HL-60 (cell line): Measurements from ENCODE around the gene CHST11.

Experiments
- DNase-seq, 2 experiments: peaks; one replicate each; pipeline ENCODE4 v3.0.0-alpha.2; 2010 to 2020; ENCODE audit warnings: low read depth in 1 of 2, low spot score in 1 of 2
- H3K27ac ChIP-seq: fragments of 250-450 bp; sonication (Bioruptor Pico); replicated peaks from 2 replicates; pipeline ENCODE4 v1.5.1; 2020; ENCODE audit warnings: mild to moderate bottlenecking, moderate library complexity
- H3K27me3 ChIP-seq: fragments of 250-450 bp; sonication (Bioruptor Pico); 2 replicates; pipeline ENCODE4 v1.5.1; 2021; ENCODE audit warnings: mild to moderate bottlenecking, moderate library complexity; ENCODE audit not compliant: insufficient read depth, poor library complexity, severe bottlenecking
- H3K4me3 ChIP-seq: replicated peaks from 2 replicates; pipeline ENCODE4 v1.5.1; 2011; ENCODE audit warnings: mild to moderate bottlenecking, control low read depth, low read length; ENCODE audit not compliant: insufficient read depth
- CTCF ChIP-seq: IDR thresholded peaks from one replicate; pipeline ENCODE4 v1.5.1; 2011; ENCODE audit warnings: low read length, control low read depth, inconsistent platforms; ENCODE audit not compliant: insufficient read depth
- GABPA ChIP-seq: IDR thresholded peaks from 2 replicates; pipeline ENCODE4 v1.6.1; 2012; ENCODE audit warnings: low read depth
- POLR2AphosphoS5 ChIP-seq: IDR thresholded peaks from 2 replicates; pipeline ENCODE4 v1.6.1; 2012; ENCODE audit warnings: low read depth
- REST ChIP-seq: IDR thresholded peaks from 2 replicates; pipeline ENCODE4 v1.6.1; 2012; ENCODE audit warnings: low read depth; ENCODE audit not compliant: insufficient replicate concordance
- SPI1 ChIP-seq: IDR thresholded peaks from 2 replicates; pipeline ENCODE4 v1.6.1; 2012; ENCODE audit warnings: low read depth, mild to moderate bottlenecking, borderline replicate concordance

Gene CHST11

DNA sequence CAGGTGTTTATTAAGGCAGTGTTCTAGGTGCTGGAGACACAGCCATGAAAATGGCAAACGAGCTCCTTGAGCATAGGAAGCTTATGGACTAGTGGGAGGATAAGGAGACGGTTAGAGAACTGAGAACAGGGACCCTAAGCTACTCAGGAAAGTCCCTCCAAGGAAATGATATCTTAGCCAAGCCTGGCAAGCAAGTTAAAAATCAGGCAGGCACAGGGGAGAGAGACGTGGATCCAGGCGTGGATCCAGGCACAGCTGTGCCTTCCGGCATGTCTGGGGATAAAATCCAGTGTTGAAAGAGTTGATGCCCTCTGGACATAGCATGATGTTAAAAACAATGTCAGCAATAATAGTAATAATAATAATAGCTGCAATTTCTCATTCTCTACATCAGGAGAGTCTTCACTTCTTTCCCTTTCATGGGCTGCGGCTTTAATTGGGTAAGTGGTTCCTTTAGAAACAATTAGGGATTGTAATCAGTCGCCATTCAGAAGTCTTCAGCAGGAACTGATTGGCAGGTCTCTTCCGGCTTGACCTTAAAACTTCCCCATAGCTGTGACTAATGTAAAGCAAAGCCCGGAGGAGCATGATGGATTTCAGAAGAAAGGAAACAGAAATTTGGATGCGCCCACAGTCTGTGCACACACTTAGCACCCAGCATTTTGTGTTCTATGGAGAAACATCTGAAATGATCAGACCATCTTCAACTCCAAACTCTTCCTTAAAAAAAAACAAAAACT is 271.1 kb downstream of the CHST11 start:
- TF ChIP-seq POLR2AphosphoS5 (no peak), REST (no peak), GABPA (no peak), SPI1 (no peak), CTCF (no peak)
- DNase-seq: peak in 1 of 2 experiments; percentile 51
- Histone ChIP-seq H3K4me3 (no peak overlapping the region), H3K27ac (no peak overlapping the region), H3K27me3 (no peaks in the 10 kb centered on the region)

DNA sequence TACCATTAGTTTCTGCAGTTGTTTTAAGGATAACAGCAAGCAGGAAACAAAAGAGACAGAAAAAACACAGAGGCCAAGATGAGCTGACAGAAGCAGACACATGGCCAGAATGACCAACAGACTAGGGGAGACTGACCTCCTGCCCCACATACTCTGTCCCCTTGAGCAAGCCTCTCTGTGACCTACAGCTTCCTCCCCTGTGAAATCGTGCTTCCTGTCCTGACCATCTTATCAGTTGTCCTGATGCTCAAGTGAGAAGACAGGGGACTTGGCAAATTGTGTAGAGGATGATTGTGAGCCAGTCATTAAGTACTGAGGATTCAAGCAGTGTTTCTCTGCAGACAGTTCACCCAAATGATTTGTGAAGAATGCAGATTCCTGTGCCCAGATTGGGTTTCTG is 272.3 kb downstream of the CHST11 start:
- TF ChIP-seq REST (no peak), POLR2AphosphoS5 (no peak), CTCF (no peak), GABPA (no peak), SPI1 (no peak)
- no peak overlapping the region for H3K27ac ChIP-seq
- H3K4me3 ChIP-seq: no peak overlapping the region
- H3K27me3 ChIP-seq: no peaks in the 10 kb centered on the region
- no peak for DNase-seq

DNA sequence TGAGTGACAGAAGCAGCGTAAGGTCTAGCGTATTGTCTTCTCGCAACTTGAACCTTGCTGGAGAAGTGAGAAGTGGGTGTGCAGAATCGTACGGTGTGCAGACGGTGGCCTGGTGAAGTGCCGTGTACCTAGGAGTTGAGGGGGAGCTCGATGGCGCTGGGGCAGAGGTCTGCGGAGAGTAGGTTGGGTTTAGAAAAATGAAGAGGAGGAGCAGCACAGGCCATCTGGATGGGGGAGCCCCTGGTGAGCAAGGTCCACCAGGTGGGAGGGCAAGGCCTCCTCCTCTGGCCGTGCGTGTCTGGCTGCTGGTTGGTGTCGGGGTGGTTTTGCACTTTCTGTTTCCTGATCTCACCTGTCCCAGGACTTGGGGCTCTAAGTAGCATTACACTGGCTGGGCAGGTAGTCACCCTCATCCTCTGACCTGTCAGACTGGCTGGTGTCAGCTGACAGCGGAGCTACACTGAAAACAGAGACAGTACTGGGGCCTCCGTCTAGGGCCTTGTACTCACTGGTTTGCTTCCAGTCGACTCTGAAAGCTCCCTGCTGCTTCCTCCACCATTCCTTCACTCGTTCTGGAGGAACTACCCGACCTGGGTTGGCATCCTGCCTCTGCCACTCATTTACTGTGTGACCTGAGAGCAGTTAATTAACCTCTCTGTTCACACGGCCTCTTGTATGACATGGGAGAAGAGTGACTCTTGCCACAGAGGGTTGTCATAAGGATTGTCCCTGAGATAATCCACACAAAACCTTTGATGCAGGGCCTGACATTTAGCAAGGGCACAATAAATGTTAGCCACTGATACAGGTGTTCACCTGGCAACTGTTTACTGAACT is 273.1 kb downstream of the CHST11 start:
- TF ChIP-seq SPI1 (no peak), REST (no peak), CTCF (no peak), GABPA (no peak), POLR2AphosphoS5 (no peak)
- Histone ChIP-seq H3K27me3 (no peaks in the 10 kb centered on the region), H3K4me3 (no peak overlapping the region), H3K27ac (no peak overlapping the region)
- DNase-seq: no peak
